Measurements from ENCODE around the gene MTERF4.

GRCh38 chr2:241129086-241129871, 27.2 kb upstream of the MTERF4 start:
- TF ChIP-seq GATA3 (IDR thresholded peaks at IDR 0.05; ENCODE audit: low read depth, low read length): no peak
- TF ChIP-seq GATA2 (IDR thresholded peaks at IDR 0.05; ENCODE audit: low read depth, low read length): no peak
